Measurements from ENCODE around the gene KCNJ14.

KCNJ14 gene

DNA sequence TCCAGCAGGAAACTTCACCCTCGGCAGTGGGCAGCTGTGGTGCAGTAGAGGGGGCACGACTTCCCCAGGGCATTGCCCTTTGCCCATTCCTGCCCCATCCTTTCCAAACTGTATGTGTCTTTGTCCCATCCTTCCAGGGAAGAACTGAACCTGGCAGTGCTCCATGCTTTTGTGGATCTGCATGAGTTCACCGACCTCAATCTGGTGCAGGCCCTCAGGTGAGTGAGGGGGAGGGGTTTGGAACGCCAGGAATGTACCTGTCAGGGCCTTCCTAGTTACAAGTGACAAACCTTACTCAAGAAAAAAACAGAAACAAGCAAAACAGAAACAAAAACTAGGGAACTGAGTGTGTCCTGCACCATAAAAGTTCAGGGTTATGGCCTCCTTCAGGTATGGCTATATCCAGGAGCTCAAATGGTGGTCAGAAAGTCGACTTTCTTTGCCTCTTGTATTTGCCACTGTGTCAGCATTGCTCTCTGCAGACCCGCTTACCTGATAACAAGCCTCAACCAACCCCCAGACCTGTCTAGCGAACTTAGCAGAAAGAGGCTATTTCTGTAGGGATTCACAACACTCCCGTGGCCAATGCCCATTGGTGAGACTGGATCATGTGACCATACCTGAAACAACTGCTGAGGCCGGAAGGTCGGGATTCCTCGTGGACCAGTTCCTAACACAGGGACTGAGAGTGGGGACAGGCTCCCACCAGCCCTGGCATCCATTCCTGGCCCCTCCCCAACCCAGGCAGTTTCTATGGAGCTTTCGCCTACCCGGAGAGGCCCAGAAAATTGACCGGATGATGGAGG, 18.0 kb downstream of the KCNJ14 start:
- no peak for ATAC-seq
- TF ChIP-seq ISL1 (CRISPR knock-in tag; IDR thresholded peaks at IDR 0.05) = no peak
- no peak for TF ChIP-seq PPARA (CRISPR knock-in tag; IDR thresholded peaks at IDR 0.05; ENCODE audit: borderline replicate concordance)
- TF ChIP-seq, protein P1, sequence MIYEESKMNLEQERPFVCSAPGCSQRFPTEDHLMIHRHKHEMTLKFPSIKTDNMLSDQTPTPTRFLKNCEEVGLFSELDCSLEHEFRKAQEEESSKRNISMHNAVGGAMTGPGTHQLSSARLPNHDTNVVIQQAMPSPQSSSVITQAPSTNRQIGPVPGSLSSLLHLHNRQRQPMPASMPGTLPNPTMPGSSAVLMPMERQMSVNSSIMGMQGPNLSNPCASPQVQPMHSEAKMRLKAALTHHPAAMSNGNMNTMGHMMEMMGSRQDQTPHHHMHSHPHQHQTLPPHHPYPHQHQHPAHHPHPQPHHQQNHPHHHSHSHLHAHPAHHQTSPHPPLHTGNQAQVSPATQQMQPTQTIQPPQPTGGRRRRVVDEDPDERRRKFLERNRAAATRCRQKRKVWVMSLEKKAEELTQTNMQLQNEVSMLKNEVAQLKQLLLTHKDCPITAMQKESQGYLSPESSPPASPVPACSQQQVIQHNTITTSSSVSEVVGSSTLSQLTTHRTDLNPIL (CRISPR knock-in tag; IDR thresholded peaks at IDR 0.05; ENCODE audit: low read depth) = no peak
- no peak for TF ChIP-seq CSDC2 (CRISPR knock-in tag; IDR thresholded peaks at IDR 0.05)
- TF ChIP-seq ZNF8 (CRISPR knock-in tag; IDR thresholded peaks at IDR 0.05) = no peak
- TF ChIP-seq, protein P2, sequence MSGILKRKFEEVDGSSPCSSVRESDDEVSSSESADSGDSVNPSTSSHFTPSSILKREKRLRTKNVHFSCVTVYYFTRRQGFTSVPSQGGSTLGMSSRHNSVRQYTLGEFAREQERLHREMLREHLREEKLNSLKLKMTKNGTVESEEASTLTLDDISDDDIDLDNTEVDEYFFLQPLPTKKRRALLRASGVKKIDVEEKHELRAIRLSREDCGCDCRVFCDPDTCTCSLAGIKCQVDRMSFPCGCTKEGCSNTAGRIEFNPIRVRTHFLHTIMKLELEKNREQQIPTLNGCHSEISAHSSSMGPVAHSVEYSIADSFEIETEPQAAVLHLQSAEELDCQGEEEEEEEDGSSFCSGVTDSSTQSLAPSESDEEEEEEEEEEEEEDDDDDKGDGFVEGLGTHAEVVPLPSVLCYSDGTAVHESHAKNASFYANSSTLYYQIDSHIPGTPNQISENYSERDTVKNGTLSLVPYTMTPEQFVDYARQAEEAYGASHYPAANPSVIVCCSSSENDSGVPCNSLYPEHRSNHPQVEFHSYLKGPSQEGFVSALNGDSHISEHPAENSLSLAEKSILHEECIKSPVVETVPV (CRISPR knock-in tag; IDR thresholded peaks at IDR 0.05) = no peak
- TF ChIP-seq SNAI2 (CRISPR knock-in tag; IDR thresholded peaks at IDR 0.05) = no peak
- TF ChIP-seq, protein P3, sequence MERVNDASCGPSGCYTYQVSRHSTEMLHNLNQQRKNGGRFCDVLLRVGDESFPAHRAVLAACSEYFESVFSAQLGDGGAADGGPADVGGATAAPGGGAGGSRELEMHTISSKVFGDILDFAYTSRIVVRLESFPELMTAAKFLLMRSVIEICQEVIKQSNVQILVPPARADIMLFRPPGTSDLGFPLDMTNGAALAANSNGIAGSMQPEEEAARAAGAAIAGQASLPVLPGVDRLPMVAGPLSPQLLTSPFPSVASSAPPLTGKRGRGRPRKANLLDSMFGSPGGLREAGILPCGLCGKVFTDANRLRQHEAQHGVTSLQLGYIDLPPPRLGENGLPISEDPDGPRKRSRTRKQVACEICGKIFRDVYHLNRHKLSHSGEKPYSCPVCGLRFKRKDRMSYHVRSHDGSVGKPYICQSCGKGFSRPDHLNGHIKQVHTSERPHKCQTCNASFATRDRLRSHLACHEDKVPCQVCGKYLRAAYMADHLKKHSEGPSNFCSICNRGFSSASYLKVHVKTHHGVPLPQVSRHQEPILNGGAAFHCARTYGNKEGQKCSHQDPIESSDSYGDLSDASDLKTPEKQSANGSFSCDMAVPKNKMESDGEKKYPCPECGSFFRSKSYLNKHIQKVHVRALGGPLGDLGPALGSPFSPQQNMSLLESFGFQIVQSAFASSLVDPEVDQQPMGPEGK (CRISPR knock-in tag; IDR thresholded peaks at IDR 0.05; ENCODE audit: borderline replicate concordance) = no peak
- no peak for TF ChIP-seq ZC3H10 (CRISPR knock-in tag; IDR thresholded peaks at IDR 0.05)
- no peak for TF ChIP-seq TCF4 (CRISPR knock-in tag; IDR thresholded peaks at IDR 0.05; ENCODE audit: borderline replicate concordance)
- TF ChIP-seq OSR1 (CRISPR knock-in tag; IDR thresholded peaks at IDR 0.05) = no peak
- TF ChIP-seq, protein P4, sequence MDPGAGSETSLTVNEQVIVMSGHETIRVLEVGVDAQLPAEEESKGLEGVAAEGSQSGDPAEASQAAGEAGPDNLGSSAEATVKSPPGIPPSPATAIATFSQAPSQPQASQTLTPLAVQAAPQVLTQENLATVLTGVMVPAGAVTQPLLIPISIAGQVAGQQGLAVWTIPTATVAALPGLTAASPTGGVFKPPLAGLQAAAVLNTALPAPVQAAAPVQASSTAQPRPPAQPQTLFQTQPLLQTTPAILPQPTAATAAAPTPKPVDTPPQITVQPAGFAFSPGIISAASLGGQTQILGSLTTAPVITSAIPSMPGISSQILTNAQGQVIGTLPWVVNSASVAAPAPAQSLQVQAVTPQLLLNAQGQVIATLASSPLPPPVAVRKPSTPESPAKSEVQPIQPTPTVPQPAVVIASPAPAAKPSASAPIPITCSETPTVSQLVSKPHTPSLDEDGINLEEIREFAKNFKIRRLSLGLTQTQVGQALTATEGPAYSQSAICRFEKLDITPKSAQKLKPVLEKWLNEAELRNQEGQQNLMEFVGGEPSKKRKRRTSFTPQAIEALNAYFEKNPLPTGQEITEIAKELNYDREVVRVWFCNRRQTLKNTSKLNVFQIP (CRISPR knock-in tag; IDR thresholded peaks at IDR 0.05; ENCODE audit: borderline replicate concordance, low read depth) = no peak
- TF ChIP-seq TOX (CRISPR knock-in tag; IDR thresholded peaks at IDR 0.05; ENCODE audit: borderline replicate concordance) = no peak
- TF ChIP-seq RARB (CRISPR knock-in tag; IDR thresholded peaks at IDR 0.05) = no peak
- TF ChIP-seq ZNF70 (CRISPR knock-in tag; IDR thresholded peaks at IDR 0.05) = no peak

DNA sequence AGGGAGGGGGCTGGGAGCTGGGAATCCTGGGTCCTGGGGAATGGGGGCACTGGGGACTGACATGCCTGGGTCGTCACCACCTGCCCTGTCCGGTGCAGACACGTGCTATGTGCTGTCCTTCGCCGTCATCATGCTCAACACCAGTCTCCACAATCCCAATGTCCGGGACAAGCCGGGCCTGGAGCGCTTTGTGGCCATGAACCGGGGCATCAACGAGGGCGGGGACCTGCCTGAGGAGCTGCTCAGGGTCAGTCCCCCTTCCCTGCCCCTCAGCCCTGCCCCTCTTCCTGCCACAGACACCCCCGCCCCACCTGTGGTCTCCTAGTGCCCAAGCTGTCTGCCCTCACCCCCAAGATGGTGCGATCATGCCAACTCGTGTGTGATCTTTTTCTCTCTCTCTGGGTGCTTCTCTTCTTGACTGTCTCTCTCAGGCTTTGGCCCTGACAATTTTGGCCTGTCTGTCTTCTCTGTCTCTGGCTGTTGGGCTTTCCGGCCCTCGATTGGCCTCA, 18.8 kb downstream of the KCNJ14 start:
- TF ChIP-seq, protein P3 (CRISPR knock-in tag; IDR thresholded peaks at IDR 0.05; ENCODE audit: borderline replicate concordance) = no peak
- TF ChIP-seq ARNTL (CRISPR knock-in tag; IDR thresholded peaks at IDR 0.05; ENCODE audit: borderline replicate concordance, low read depth) = no peak
- no peak for TF ChIP-seq TOX (CRISPR knock-in tag; IDR thresholded peaks at IDR 0.05; ENCODE audit: borderline replicate concordance)
- no peak for TF ChIP-seq ZNF8 (CRISPR knock-in tag; IDR thresholded peaks at IDR 0.05)
- TF ChIP-seq, protein P4 (CRISPR knock-in tag; IDR thresholded peaks at IDR 0.05; ENCODE audit: borderline replicate concordance, low read depth) = no peak
- no peak for TF ChIP-seq PPARA (CRISPR knock-in tag; IDR thresholded peaks at IDR 0.05; ENCODE audit: borderline replicate concordance)
- no peak for TF ChIP-seq ISL1 (CRISPR knock-in tag; IDR thresholded peaks at IDR 0.05)
- no peak for ATAC-seq

DNA sequence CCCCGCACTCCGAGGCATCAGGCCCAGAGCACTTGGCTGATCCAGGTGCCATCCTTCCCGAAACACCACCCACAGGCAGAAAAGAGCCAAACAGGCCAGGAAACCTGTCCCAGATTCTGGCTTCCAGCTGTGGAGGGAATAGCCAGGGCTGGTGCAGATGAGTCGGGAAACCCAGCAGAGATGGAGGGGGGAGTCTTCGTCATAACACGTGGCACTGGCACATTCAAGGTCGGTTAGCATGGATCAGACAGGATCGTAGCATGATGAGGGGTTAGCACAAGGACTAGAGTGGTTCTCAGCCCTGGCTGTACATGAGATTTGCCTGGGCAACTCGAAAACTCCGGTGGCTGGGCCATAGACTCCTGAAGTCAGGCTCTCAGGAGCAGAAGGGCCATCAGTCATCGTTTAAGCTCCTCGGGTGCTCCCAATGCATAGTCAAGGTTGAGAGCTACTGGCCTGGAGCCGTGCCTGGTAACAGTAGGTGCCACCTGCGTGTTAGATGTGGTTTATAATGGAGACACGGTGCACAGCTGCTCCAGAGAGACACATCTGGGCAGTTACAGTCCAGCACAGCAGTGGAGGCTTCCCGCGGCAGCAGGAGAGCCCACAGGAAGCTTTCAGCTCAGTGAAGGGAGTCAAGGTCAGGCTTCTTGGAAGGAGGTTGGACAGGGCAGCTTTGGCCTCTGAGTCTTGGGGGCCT, 20.1 kb downstream of the KCNJ14 start:
- no peak for ATAC-seq
- TF ChIP-seq ARNTL (CRISPR knock-in tag; IDR thresholded peaks at IDR 0.05; ENCODE audit: borderline replicate concordance, low read depth) (no peak), ISL1 (CRISPR knock-in tag; IDR thresholded peaks at IDR 0.05) (no peak), GLIS3 (CRISPR knock-in tag; IDR thresholded peaks at IDR 0.05) (no peak), ZFP30 (CRISPR knock-in tag; IDR thresholded peaks at IDR 0.05) (no peak), TCF4 (CRISPR knock-in tag; IDR thresholded peaks at IDR 0.05; ENCODE audit: borderline replicate concordance) (no peak), PPARA (CRISPR knock-in tag; IDR thresholded peaks at IDR 0.05; ENCODE audit: borderline replicate concordance) (no peak), SNAI2 (CRISPR knock-in tag; IDR thresholded peaks at IDR 0.05) (no peak)
- TF ChIP-seq, protein P2 (CRISPR knock-in tag; IDR thresholded peaks at IDR 0.05) = no peak
- TF ChIP-seq, protein P3 (CRISPR knock-in tag; IDR thresholded peaks at IDR 0.05; ENCODE audit: borderline replicate concordance) = no peak
